ENCODE data around the gene PRPF40B.

PRPF40B gene

DNA sequence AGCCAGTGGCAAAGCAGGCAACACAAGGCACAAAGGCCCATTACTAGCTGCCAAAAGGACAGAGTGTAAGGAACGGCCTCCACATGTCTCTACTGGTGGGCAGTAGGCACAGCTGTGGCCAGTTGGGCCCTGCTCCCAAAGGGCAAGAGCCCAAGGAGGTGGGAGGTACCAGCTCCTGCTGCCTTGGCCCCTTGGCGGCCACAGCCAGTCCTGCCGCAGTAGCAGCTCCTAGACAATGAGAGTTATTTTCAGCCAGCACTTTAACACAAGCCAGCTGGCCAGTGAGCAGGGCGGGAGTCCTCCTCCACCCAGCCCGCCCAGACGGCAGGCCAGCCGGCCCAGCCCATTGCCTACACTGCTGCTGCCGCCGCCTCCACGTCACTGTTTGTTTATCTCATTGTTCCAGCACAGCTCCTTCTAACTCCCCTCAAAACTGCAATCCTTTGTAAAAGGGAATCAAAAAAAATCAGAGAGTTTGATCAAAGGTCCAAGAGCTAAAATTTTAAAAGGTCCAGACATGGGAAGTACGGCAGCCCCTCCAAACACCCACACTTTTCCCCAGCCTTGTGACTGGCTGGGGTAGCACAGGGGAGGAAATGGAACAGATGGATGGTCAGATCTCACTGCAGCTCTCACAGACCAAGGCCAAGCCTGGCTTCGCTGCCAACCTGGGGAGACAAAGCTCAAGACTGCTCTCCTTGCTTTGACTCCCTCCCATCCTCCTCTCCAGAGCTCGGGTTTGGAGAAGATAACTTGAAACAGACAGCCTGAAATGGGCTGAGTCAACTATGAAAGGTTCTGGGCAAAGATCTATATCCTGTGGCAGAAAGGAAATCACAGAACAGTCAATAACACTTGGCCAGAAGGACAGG is 50.3 kb downstream of the PRPF40B start:
- no peaks in the 10 kb centered on the region for H3K9me2 ChIP-seq (ENCODE audit: low read depth, low read length)
- H3K4me3 ChIP-seq (ENCODE audit: low read depth, low read length, poor library complexity, severe bottlenecking), result no peak overlapping the region
- H3K4me1 ChIP-seq (ENCODE audit: insufficient read depth, low read length, severe bottlenecking), result peaks cover 34% of the 10 kb centered on the region
- no peaks in the 10 kb centered on the region; the same call in 1 of the 2 replicates for H3K27me3 ChIP-seq (ENCODE audit: insufficient read depth, low read length)
- no peaks in the 10 kb centered on the region for H3K79me2 ChIP-seq (ENCODE audit: insufficient read depth, low read length)
- no peaks in the 10 kb centered on the region for H3K36me3 ChIP-seq (ENCODE audit: insufficient read depth, low read length)
- H3K9me3 ChIP-seq (ENCODE audit: low read length), result no peaks in the 10 kb centered on the region
- TF ChIP-seq, protein P1, sequence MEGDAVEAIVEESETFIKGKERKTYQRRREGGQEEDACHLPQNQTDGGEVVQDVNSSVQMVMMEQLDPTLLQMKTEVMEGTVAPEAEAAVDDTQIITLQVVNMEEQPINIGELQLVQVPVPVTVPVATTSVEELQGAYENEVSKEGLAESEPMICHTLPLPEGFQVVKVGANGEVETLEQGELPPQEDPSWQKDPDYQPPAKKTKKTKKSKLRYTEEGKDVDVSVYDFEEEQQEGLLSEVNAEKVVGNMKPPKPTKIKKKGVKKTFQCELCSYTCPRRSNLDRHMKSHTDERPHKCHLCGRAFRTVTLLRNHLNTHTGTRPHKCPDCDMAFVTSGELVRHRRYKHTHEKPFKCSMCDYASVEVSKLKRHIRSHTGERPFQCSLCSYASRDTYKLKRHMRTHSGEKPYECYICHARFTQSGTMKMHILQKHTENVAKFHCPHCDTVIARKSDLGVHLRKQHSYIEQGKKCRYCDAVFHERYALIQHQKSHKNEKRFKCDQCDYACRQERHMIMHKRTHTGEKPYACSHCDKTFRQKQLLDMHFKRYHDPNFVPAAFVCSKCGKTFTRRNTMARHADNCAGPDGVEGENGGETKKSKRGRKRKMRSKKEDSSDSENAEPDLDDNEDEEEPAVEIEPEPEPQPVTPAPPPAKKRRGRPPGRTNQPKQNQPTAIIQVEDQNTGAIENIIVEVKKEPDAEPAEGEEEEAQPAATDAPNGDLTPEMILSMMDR (IDR thresholded peaks at IDR 0.05; ENCODE audit: low read length), result no peak
- no peak for TF ChIP-seq EZH2 (IDR thresholded peaks at IDR 0.05; ENCODE audit: borderline replicate concordance, low read length)
- no peaks in the 10 kb centered on the region for H4K20me1 ChIP-seq (ENCODE audit: insufficient read depth, low read length)
- H3K9ac ChIP-seq (ENCODE audit: low read length), result no peak overlapping the region
- H3F3A ChIP-seq (ENCODE audit: insufficient read depth, low read length), result no peaks in the 10 kb centered on the region
- H3K27ac ChIP-seq (ENCODE audit: low read depth, low read length, poor library complexity, severe bottlenecking), result no peak overlapping the region
- no peak overlapping the region for H2AFZ ChIP-seq (ENCODE audit: low read length)
- no peak overlapping the region for H3K4me2 ChIP-seq (ENCODE audit: low read length)

GRCh38 chr12:49674318-49674981 is 51.1 kb downstream of the PRPF40B start:
- Histone ChIP-seq H3K27ac (ENCODE audit: low read depth, low read length, poor library complexity, severe bottlenecking) (no peak overlapping the region), H3K27me3 (ENCODE audit: insufficient read depth, low read length) (no peaks in the 10 kb centered on the region; the same call in 1 of the 2 replicates), H3K9ac (ENCODE audit: low read length) (no peak overlapping the region), H3K36me3 (ENCODE audit: insufficient read depth, low read length) (no peaks in the 10 kb centered on the region), H3K4me3 (ENCODE audit: low read depth, low read length, poor library complexity, severe bottlenecking) (no peak overlapping the region), H3K4me2 (ENCODE audit: low read length) (no peak overlapping the region), H2AFZ (ENCODE audit: low read length) (no peak overlapping the region), H4K20me1 (ENCODE audit: insufficient read depth, low read length) (no peaks in the 10 kb centered on the region), H3K9me3 (ENCODE audit: low read length) (no peaks in the 10 kb centered on the region), H3K79me2 (ENCODE audit: insufficient read depth, low read length) (no peaks in the 10 kb centered on the region), H3K4me1 (ENCODE audit: insufficient read depth, low read length, severe bottlenecking) (peaks cover 33% of the 10 kb centered on the region), H3F3A (ENCODE audit: insufficient read depth, low read length) (no peaks in the 10 kb centered on the region), H3K9me2 (ENCODE audit: low read depth, low read length) (no peaks in the 10 kb centered on the region)
- TF ChIP-seq, protein P1 (IDR thresholded peaks at IDR 0.05; ENCODE audit: low read length), result no peak
- no peak for TF ChIP-seq EZH2 (IDR thresholded peaks at IDR 0.05; ENCODE audit: borderline replicate concordance, low read length)

GRCh38 chr12:49675137-49675536 is 51.8 kb downstream of the PRPF40B start:
- peaks cover 27% of the 10 kb centered on the region for H3K4me1 ChIP-seq (ENCODE audit: insufficient read depth, low read length, severe bottlenecking)

More at GRCh38 chr12:49675137-49675536, 51.8 kb downstream of the PRPF40B start:
- H3K27ac ChIP-seq (ENCODE audit: low read depth, low read length, poor library complexity, severe bottlenecking), result no peak overlapping the region
- no peaks in the 10 kb centered on the region for H3K36me3 ChIP-seq (ENCODE audit: insufficient read depth, low read length)
- no peak overlapping the region for H3K4me3 ChIP-seq (ENCODE audit: low read depth, low read length, poor library complexity, severe bottlenecking)
- no peaks in the 10 kb centered on the region for H3K79me2 ChIP-seq (ENCODE audit: insufficient read depth, low read length)
- TF ChIP-seq, protein P1 (IDR thresholded peaks at IDR 0.05; ENCODE audit: low read length), result no peak
- TF ChIP-seq EZH2 (IDR thresholded peaks at IDR 0.05; ENCODE audit: borderline replicate concordance, low read length), result no peak
- H3K9me2 ChIP-seq (ENCODE audit: low read depth, low read length), result no peaks in the 10 kb centered on the region
- no peaks in the 10 kb centered on the region for H3F3A ChIP-seq (ENCODE audit: insufficient read depth, low read length)
- no peak overlapping the region for H3K9ac ChIP-seq (ENCODE audit: low read length)
- H4K20me1 ChIP-seq (ENCODE audit: insufficient read depth, low read length), result no peaks in the 10 kb centered on the region
- no peak overlapping the region for H2AFZ ChIP-seq (ENCODE audit: low read length)
- H3K4me2 ChIP-seq (ENCODE audit: low read length), result no peak overlapping the region
- no peaks in the 10 kb centered on the region for H3K9me3 ChIP-seq (ENCODE audit: low read length)
- no peaks in the 10 kb centered on the region; the same call in 1 of the 2 replicates for H3K27me3 ChIP-seq (ENCODE audit: insufficient read depth, low read length)
